ENCODE results near the gene ZNF500.

- TF ChIP-seq CTCF (IDR thresholded peaks at IDR 0.05) = no peak
- TF ChIP-seq POLR2A (IDR thresholded peaks at IDR 0.05) = no peak
Measured at GRCh38 chr16:4746215-4746614, 20.7 kb downstream of the ZNF500 start.

All from right lobe of liver (tissue), 4 donors.